Stimulated activated CD8-positive, alpha-beta memory T cell treated with anti-CD3 and anti-CD28 coated beads, Interleukin-2, amount 100 ng/mL, for 48 hours (primary cell): ENCODE results near the gene HLCS.
"Not testable (repeated sequence)": the region's sequence is repeated elsewhere in the genome, so short reads cannot be mapped to it uniquely, and the experiment has no call there.

ENCODE experiments used
- DNase-seq, 2 donors: peaks; one replicate each; pipeline ENCODE4 v3.0.0-alpha.2; 2020; ENCODE audit warnings: low read depth in 2 of 2

The HLCS gene

DNA sequence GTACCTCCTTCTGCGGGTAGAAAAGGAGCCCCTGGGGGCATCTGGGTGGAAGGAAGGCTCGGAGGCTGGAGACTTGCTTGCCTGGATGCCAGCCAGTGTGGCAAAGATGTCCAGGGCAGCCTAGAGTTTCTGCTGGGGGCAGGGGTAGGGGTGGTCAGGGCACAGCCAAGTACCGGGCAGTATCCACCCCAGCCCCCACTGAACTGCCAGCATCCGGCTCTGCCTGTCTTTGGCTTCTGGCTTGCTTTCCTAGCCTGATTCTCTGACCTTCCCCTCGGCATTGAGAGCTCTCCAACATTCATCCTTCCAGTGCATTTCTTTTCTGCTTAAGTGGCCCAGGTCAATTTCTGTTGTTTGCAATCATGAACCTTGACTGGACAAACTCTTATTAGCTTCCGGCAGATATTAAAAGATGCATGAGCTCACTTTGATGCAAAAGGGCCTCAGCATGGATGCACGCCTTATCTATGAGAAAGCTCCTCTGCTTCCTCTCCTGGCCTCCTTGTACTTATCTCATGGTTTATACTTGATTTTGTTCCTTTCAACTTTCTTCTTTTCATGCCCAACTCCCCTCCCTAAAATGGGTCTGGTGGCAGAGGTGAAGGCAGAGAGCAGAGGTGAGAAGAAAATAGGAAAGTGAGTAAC, 116.9 kb downstream of the HLCS start:
- no peak for DNase-seq

DNA sequence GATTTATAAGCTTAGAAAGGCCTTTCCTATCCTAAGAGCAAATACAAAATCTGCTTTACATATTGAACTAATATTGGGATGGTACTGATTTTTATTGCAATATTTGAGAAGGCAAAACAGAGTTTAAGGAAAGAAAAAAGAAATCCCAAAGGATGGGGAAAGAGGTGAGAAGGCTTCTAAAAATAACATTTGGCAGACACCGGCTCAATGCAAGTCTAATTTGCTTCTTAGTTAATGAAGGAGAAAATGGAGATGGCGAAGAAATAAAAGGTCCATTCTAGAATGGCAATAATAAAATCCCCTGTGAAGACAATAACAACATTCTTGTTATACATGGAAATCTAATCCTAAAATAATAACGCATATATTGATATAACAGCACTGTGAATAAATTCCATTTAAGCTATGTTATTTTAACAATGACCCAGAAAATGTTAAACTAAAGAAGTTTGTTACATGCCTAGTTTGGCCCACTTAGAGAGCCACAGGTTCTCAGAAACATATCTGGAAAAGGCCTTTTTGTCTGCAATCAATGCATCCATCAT, 117.7 kb downstream of the HLCS start:
- DNase-seq, result no peak

DNA sequence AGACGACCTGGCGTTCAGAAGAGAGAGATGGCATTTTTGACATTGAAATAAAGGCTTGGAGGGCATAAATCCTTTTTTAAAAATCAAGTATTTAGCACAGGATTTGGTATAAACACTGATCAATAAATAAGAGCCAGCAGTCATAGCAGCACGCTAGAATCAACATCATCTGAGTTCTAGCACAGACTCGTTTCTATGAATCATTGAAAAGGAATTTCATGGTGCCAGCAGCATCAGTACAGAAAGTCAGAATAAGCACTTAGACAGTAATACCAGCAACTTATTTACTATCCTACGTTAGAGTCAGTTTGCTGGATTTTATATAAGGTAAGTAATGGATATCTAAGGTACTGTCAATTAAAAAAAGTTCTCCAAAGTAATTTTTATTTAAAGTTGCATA, 119.3 kb downstream of the HLCS start:
- no peak for DNase-seq

DNA sequence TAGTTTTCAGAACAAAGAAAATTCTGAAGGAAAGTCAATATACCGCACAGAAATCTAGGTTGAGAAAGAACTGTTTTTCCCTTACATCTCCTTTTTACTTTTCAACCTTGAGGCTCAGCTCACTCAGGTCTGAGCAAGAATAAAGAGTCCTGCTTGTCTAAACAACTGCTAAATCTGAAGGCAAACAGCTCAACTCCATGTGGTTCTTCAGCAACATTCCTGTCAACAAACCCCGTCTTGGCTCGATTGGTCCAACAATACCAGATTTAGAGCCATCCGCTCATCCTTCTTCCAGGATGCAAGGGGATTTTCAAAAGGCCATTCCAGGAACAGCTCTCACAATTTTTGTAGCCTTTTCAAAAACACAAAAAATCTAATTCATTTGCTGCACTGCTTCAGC, 119.8 kb downstream of the HLCS start:
- DNase-seq, result no peak

DNA sequence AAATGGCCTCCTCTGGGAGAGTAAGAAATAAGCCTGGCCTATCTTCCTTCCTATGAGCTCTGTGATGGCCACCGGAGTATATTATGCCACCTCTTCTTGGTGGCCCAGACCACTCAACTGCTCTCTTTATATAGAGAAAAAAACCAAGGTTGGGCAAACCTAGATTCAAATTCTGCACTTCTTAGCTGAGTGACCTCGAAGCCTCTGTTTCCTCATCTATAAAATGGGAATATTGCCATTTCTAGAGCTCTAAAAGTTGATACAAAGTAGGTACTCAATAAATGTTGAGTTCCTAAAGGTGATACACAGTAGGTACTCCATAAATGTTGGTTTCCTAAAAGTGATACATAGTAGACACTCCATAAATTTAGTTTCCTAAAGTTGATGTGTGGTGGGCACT, 120.7 kb downstream of the HLCS start:
- no peak for DNase-seq

- DNase-seq, result no peak
Measured at GRCh38 chr21:36845070-36845469, 121.4 kb downstream of the HLCS start.

DNA sequence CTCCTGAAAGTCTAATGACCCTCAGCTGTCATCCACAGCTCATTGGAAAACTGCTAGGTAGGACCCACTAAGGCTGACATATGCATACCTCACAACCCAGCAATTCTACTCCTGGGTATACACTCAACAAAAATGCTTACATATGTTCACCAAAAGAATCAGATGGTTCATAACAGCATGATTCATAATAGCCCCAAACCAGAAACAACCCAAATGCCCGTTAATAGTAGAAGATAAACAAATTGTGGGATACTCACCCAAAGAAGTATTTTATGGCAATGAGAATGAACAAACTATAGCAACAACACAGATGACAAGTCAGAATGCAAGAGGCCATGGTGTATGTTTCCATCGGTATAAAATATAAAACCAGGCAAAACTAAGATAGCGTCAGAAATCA, 124.6 kb downstream of the HLCS start:
- DNase-seq, result no peak

DNA sequence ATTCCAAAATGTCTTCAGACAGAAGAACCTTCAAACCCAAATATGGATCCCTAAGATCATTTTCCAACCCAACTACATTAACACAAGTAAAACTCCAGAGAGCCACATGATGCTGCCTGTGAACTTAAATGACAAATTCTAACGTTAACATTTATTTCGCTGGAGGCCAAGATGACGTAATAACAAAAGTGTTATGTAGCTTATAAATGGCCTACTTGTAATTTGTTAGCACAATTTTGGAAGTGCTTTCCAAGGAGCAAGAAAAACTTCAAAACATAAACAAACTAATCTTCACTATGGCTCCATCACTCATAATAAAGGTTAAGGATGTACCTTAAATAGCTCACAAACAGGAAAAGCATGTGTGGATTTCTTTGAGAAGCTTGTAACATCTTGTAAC, 126.7 kb downstream of the HLCS start:
- DNase-seq, result no peak

GRCh38 chr21:36839123-36839522, 127.3 kb downstream of the HLCS start:
- DNase-seq, result no peak

DNA sequence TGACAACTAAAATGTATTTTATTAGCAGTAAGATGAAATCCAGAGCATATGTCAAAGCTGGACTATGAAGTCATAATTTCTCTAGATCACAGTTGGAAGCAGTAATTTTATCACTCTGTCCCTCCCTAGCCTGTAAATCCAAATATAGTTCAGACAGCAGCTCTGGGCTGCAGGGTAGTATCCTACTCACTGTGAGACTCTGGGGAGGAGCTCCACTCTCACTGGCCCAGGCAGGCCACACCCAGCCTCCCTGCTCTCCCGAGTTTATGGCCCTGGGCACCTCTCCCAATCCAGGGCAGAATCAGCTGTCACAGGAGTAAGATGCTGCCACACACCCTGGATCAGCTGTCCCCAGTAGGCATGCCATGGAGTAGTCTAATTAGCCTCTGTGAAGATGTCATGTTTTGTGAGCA, 131.1 kb downstream of the HLCS start:
- DNase-seq, result no peak

DNA sequence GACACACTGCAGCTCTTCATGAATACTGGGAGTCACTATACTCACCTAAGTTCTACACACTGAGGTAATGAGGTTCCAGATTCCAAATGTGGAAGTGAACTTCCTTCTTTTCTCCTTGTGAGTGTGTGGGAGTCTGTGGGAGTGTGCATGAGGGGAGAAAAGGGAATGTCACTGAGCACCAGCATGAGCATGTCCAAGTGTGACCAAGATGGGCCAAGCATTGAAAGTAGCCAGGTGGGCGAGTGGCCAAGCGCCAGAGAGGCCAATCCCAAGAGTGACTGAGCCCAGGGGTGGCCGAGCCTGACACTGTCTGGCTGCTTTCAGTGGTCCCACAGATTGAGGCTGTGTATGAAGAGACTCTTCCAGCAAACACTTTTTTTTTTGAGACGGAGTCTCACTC, 132.3 kb downstream of the HLCS start:
- no peak for DNase-seq

- DNase-seq, result no peak
Measured at GRCh38 chr21:36830100-36830499, 136.4 kb downstream of the HLCS start.

DNA sequence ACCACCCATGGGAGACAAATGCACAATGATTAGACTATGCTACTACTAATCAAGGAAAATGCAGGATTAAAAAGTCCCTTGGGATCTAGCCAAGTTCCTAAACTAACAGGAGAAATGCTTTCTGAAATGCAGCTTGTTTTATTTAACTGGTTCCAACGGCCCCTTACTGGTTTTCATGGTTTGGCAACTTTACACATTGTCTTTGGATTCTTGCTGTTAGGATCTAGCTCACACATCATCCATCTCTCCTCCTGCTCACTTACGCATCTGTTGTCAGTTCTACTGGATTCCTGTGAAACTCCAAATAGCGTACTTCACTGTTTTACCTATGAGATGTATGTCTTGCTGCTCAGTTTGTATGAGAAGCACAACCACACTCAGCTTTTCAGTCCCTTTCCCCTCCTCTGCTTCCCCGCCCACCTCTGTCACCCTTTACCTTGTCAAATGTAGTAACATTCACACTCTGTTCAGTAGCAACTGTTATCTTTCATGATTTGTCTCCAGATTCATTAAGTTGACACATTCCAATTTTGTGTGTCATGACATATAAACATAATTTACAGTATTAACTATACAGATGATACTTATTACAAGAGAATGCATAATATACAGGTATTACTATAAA, 137.5 kb downstream of the HLCS start:
- DNase-seq, result no peak

DNA sequence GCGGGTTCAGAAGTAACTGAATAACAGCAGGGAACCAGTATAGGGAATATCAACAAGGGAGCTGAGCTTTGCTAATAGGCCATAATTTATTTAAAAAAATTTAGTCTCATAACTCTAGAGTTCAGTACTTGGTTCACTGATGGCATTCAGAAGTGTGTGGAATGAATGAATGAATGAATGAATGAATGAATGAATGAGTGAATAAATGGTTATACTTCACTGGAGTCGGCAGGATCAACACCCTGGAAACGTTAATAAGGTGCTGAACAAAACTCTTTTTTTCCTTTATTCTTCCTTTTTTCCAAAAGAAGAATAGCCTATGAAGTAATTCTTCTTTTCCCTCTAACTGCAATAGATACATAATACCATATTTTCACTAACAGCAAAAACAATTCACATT, 138.3 kb downstream of the HLCS start:
- DNase-seq, result no peak

DNA sequence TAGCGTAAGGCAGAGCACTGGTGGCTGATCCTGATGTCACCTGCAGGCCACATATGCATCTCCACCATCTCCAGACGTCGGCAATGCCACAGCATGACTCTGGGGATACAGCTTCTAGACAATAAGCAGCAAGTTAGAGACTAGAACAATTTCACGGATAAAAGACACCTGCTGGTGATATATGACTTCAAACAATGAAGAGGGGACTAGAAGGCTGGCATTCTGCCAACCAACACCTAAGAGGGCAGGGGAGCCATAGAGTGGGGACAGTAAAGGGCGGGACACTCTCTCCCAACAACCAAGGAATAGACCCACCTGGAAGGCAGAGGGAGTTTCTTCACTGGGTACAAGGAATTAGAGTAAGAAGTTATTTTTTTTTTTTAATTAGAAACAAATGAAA, 140.8 kb downstream of the HLCS start:
- DNase-seq, result no peak

DNA sequence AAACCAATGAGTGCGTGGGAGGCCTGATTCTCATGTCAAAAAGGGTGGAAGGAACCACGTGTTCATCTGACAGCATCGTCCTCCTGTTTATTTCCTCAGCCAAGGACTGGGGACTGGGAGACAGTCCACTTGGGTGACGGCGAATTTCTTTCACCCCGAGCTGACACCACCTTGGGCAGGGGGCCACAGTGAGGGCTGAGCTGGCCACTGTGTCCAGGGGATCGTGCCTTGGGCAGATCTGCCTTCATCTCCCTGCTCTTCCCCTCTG, 145.5 kb downstream of the HLCS start:
- DNase-seq, result no peak

DNA sequence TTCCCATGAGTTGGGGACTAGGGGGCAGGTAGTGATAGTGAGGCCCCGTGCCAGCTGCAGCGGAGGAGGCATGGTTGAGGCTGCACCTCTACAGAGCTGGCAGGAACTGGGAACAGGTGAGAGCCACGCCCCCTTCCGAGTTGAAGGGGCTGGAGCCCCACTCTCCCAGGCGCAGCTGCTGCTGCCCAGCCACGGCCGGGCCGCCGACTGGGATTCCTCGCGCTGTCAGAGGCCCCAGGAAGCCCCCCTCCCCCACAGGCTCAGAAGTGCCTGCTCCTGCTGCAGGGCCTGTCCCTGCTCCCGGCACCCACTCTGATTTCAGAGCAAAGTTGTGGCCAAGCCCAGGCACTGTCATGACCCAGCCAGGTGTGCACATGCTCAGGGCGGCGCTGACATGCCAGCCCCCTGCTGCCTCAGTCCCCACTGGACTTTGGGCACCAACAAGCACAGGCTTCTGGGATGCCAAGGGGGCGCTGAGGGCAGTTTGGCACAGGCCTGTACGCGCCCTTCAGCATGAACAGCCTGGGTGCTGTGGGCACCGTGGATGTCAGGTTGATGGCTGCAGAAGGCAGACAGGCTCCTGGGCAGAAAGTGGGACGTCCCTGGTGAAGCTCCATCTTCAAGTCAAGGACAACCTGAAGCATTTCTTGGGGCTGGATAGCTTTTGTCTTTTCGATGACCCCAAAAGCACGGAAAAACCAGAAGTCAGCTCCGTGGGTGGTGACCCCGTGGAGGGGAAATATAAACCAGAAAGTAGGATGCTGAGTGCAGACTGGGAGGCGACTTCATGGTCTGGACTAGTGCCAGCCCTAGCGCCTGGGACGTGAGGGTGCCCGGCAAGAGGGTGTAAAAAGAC, 146.1 kb downstream of the HLCS start:
- no peak for DNase-seq

DNA sequence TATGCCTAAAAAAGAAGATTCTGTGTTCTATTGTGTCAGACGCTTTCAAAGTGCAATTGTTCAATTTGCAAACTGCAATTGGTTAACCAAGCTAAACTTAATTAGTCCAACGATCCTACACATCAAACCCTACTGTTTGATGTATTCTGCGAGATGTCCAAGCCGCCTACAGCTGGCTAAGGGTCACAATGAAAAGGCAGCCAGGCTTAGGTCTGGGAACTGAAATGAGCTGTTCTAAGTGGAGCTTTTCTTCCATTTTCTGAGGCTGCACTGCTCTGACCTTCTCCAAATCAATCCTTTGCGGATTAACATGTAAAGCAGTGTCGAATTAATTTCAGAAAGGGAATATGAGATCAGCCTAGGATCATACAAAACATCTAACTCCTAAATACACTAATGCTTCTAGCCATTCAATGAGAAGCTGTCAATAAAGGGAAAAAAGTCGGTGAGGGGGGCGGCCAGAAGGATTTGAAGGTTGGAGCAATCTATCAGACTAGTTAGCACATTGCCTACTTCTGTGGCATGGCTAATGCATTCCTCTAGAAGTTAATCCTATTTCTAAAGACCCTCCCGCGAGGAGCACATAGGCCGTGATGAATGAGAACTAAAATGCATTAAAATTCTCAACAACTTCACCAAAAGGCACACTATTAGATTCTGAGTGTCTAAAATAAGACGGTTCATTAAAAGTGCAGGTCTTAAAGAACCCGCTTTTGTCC, 148.6 kb downstream of the HLCS start:
- no peak for DNase-seq

DNA sequence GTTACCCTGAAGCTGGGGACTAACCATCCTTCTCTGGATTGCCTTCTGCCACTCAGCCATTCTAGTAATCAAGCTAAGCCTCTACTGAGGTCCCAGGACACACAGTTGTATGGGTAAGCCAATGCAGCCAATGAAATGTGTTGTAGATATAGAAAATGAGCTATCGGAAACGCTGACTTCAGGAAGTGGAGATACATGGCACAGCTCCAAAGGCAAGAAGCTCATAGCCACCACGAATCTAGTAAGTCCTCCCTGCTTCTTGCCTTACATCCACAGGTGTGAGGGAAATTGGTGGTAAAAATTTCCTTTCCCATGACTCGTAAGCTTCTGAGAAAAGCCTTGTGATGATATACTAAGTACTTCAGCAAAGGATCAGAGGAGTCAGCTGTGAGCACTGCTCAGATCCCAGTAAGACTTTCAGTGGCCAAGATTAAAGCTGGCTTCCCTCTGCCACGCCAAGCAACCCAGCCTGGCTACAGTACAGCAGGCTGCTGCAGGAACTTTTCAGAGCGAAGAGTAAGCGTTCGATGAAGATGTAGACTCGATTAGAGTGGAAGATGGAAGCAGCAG, 149.8 kb downstream of the HLCS start:
- no peak for DNase-seq

- DNase-seq, result not testable (repeated sequence)
Measured at GRCh38 chr21:36816026-36816425, 150.4 kb downstream of the HLCS start.

DNA sequence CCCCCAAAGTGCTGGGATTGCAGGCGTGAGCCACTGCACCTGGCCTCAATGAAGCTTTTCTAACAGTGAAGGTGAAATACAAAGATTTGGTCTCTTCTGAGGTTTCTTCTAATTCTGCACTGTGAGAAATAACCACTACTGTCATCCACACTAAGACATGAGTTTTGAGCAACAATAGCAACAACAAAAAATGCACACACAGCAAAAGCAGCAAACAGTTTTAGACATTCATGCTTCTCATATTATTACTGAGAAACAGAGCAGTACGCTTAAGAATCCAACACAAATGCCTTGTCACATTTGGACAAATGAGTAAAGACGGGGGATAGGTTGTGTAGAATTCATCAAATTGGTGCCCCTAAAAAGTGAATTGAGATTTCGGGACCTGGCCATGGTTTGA, 151.2 kb downstream of the HLCS start:
- no peak for DNase-seq

GRCh38 chr21:36813052-36813451, 153.4 kb downstream of the HLCS start:
- DNase-seq, result no peak
